HG02938 (cell line): ENCODE measurements around the gene AUTS2.
"Not testable (repeated sequence)": the region's sequence is repeated elsewhere in the genome, so short reads cannot be mapped to it uniquely, and the experiment has no call there.

Experiments used
- ATAC-seq: cut with Tn5 transposase; IDR thresholded peaks from one replicate; pipeline ENCODE4 v1.9.1; 2021; ENCODE audit warnings: mild to moderate bottlenecking, moderate library complexity; ENCODE audit not compliant: unreplicated experiment

AUTS2 gene

DNA sequence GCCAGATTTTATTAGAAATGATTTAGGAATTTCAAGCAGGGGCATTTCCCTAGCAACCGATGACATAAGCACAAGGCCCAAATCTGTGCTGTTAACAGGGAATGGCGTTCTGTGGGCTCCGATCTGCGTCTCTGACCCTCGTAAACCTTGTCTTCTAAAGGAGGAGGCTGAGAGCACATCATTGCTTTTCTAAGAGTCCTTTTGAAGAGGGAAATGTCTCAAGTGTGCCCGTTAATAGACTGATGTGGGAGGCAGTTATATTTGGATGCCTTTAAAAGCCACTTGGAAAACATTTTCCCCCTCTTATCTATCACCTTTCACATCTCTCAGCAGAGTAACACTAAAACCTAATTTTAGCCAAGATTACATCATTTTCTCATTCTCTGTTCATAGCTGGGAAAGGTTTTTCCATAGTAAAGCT, 1109.6 kb downstream of the AUTS2 start:
- ATAC-seq: no peak

GRCh38 chr7:70710011-70710480, 1111.8 kb downstream of the AUTS2 start:
- ATAC-seq: no peak

DNA sequence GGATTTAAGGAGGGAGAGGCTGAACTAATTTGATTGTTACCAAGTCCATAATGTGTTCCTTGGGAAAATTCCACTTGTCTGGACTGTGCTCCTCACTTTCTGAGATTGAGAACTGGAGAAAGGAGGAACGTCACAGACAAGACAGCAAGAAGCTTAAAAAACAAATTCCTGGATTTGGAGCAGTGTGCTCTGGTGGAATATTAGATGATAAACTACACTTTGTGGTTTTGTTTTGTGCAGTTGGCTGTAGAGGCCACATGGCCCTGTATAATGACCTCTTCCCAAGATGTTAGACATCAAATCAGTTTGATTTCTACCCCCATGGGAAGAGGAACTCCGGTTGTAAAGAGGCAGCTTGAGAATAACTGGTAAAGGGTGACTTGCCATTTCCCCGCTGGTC, 1112.4 kb downstream of the AUTS2 start:
- no peak for ATAC-seq

DNA sequence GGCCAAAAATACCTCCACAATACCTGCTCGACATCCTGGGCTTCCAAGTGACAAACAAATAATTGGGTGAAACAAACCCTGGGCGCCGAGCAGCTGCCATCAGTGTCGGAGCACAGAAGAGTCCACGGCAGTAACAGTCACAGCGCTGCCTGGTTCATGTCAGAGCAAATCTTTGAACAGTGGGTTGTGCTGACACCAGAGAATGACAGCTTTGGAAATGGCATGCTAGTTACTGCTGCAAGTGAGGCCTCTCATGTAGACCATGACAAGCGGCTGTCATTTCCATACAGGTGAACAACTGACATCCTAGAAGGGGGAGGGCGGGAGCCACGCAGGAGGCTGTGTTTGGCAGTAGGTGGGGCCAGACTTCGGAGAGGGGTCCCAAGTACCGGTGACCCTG, 1113.2 kb downstream of the AUTS2 start:
- ATAC-seq: no peak

- no peak for ATAC-seq
Observed at GRCh38 chr7:70712942-70713341, 1114.7 kb downstream of the AUTS2 start.

DNA sequence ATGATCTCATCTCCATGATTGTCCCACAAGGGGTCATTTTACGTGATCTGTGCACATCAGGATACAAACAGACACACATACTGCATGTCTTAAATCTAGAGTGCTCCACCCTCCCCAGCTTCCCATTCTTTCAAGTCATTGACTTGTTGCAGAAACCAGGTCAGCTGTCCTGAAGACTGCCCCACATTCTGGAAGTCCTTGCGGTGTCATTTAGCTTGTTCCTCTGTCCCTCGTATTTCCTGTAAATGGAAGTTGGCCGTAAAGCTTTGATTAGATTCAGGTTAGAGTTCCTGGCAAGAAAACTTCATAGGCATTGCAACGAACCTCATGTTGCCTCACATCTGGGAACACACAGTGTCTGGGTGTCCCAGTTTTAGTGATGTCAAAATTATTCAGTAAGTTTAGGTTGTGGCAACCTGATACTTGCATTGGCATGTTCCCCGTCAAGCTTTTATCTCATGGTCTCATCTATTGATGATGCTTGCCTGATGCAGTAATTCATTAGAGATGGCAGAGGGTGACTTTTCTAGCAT, 1116.3 kb downstream of the AUTS2 start:
- no peak for ATAC-seq

GRCh38 chr7:70717553-70718329, 1119.5 kb downstream of the AUTS2 start:
- ATAC-seq: no peak

GRCh38 chr7:70719125-70719524, 1120.8 kb downstream of the AUTS2 start:
- ATAC-seq: no peak

DNA sequence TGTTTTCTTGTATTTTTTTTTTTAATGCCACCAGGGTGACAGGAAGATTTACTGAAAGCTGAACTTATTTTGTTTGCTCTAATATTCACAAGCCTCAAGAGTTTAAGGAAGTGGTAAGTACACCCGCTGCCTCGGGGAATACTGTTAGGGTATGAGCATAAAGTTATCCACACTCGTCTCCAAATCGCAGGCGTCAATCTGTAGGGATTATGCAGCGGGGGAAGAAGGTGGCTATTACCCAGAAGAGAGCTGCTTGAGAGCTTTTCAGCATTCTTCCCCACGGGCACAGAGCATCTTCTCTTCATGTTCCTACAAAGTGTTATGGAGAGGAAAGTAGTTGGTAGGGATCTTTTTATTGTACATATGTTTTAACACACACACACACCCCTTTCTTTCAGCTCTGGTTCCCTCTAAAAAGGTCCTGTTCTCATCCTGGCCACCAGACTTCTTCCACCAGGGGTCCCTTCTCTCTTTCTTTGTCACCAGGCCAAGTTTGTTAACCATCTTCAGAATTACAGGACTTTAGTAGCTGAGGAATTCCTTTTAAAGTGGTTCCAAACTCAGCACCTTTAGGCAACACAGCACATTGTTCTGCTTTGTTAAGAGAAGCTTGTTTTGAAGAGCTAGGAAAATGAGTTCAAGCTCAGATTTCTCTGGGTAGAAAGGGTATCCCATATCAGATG, 1122.1 kb downstream of the AUTS2 start:
- ATAC-seq: no peak

- no peak for ATAC-seq
Observed at GRCh38 chr7:70721500-70721899, 1123.2 kb downstream of the AUTS2 start.

GRCh38 chr7:70723339-70723738, 1125.1 kb downstream of the AUTS2 start:
- ATAC-seq: no peak

DNA sequence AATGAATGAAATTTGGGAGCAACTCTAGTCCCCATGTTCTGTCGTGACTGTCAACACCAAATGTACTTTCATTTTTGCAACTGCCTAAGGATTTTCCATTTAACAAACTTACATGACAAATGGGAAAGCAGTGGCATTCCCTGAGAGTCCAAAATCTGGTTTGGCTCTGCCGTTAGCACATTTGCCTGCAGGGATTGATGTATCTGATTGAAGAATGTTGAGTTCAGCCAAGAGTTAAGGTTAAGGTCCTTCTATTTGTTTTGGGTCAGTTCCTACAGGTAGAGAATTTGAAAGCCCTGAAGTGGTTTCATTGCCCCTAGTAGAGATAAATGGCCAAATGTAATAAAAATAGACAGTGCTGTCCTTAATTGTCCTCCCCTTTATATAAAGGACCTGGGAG, 1127.2 kb downstream of the AUTS2 start:
- no peak for ATAC-seq

DNA sequence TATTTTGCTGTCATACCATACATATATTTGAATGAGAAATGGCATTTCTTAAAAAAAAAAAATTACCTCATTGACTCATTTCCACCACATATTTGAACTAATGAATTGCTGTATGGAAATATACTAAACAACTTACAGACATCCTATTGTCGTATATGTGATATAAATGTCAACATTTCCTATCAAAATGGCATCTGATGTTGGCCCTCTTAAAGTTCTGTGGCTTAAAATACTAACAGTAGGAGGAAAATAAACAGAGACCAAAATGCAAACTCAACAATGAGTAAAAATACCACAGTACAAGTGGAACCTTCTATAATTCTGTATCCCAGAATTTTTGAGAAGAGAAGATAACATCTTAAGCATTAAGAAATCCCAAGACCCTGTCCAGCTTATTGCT, 1128.0 kb downstream of the AUTS2 start:
- ATAC-seq: no peak

GRCh38 chr7:70726951-70727378, 1128.7 kb downstream of the AUTS2 start:
- ATAC-seq: no peak

- no peak for ATAC-seq
Observed at GRCh38 chr7:70727861-70728260, 1129.6 kb downstream of the AUTS2 start.

GRCh38 chr7:70728872-70729552, 1130.7 kb downstream of the AUTS2 start:
- ATAC-seq: no peak

- ATAC-seq: not testable (repeated sequence)
Observed at GRCh38 chr7:70729553-70730157, 1131.4 kb downstream of the AUTS2 start.

DNA sequence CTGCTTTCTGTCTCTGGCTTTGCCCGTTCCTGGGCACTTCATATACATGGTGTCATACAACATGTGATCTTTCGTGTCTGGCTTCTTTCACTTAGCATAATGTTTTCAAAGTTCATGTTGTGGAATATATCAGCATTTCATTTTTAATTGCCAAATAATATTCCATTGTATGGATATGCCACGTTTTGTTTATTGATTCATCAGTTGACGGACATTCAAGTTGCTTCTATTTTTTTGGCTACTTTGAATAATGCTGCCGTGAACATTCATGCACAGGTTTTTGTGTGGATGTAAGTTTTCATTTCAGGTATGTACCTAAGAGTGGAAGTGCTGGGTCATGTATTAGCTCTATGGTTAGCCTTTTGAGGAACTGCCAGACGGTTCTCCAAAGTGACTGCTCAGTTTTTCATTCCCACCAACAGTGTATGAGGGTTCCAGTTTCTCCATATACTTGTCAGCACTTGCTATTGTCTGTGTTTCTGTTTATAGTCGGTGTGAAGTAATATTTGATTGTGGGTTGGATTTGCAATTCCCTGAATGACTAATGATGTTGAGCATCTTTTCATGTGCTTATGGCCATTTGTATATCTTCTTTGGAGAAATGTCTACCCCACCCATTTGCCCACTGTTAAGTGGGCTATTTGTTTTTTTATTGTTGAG, 1132.3 kb downstream of the AUTS2 start:
- no peak for ATAC-seq

DNA sequence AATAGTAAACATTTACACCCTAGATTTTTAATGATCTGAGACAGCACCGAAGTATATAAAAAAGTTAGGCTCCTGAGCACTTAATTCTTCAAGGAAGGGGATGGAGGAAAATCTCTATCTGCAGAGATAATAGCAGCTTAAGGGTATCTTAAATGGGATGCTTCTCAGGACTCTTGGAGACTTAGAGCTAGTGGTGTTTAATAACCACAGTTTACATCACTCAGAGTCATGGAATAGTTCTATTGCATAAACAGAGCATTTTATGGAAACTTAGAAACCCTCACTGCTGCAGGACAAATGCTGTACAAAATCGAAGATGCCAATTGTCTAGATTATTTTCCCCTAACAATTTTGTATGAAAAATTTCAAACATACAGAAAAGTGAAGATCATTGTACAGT, 1134.8 kb downstream of the AUTS2 start:
- ATAC-seq: no peak

GRCh38 chr7:70734411-70734810, 1136.1 kb downstream of the AUTS2 start:
- ATAC-seq: no peak

GRCh38 chr7:70735313-70735712, 1137.0 kb downstream of the AUTS2 start:
- no peak for ATAC-seq
